HG03571 (cell line): ENCODE measurements around the gene PCK2.

Source experiments
- ATAC-seq: cut with Tn5 transposase; IDR thresholded peaks from one replicate; pipeline ENCODE4 v1.9.1; 2021; ENCODE audit not compliant: unreplicated experiment

Gene PCK2

GRCh38 chr14:24114532-24115421 lies 20.7 kb downstream of the PCK2 start, which contains the start of the genes DCAF11 and NRL:
TSS of gene DCAF11 (plus strand) at chr14:24114777. CDS start at chr14:24115595, 818 bp downstream.
TSS of gene NRL (minus strand) at chr14:24114949. CDS start at chr14:24082848, 32,101 bp downstream.
- peak; percentile 83 for ATAC-seq

GRCh38 chr14:24115422-24116127 lies 21.5 kb downstream of the PCK2 start:
- ATAC-seq, result no peak

- no peak for ATAC-seq
Measured at GRCh38 chr14:24116128-24116814, 22.2 kb downstream of the PCK2 start.

- no peak for ATAC-seq
Measured at GRCh38 chr14:24117179-24117578, 23.1 kb downstream of the PCK2 start.

- ATAC-seq, result no peak
Measured at GRCh38 chr14:24119691-24120090, 25.6 kb downstream of the PCK2 start.

- no peak for ATAC-seq
Measured at GRCh38 chr14:24121210-24121609, 27.1 kb downstream of the PCK2 start.

- no peak for ATAC-seq
Measured at GRCh38 chr14:24122416-24122815, 28.3 kb downstream of the PCK2 start.

- no peak for ATAC-seq
Measured at GRCh38 chr14:24122898-24123297, 28.8 kb downstream of the PCK2 start.

- ATAC-seq, result no peak
Measured at GRCh38 chr14:24123424-24124417, 29.6 kb downstream of the PCK2 start.

GRCh38 chr14:24126939-24127338 lies 32.8 kb downstream of the PCK2 start:
- no peak for ATAC-seq

- ATAC-seq, result no peak
Measured at GRCh38 chr14:24127673-24128072, 33.6 kb downstream of the PCK2 start.

GRCh38 chr14:24129410-24129998 lies 35.4 kb downstream of the PCK2 start:
- no peak for ATAC-seq

- no peak for ATAC-seq
Measured at GRCh38 chr14:24130380-24130716, 36.2 kb downstream of the PCK2 start, which contains the start of gene FITM1. TSS of gene FITM1 (plus strand) at chr14:24130659. CDS start at chr14:24131564, 905 bp downstream.

- no peak for ATAC-seq
Measured at GRCh38 chr14:24130717-24131548, 36.8 kb downstream of the PCK2 start.

- no peak for ATAC-seq
Measured at GRCh38 chr14:24131549-24131966, 37.4 kb downstream of the PCK2 start.

- no peak for ATAC-seq
Measured at GRCh38 chr14:24132061-24132685, 38.1 kb downstream of the PCK2 start.

GRCh38 chr14:24132976-24133375 lies 38.9 kb downstream of the PCK2 start:
- ATAC-seq, result no peak

- ATAC-seq, result no peak
Measured at GRCh38 chr14:24133735-24134134, 39.6 kb downstream of the PCK2 start.

- ATAC-seq, result no peak
Measured at GRCh38 chr14:24135584-24135833, 41.4 kb downstream of the PCK2 start.
